ENCODE measurements around the gene SEMA3E.
"Not testable (repeated sequence)": the region's sequence is repeated elsewhere in the genome, so short reads cannot be mapped to it uniquely, and the experiment has no call there.

SEMA3E gene

GRCh38 chr7:83484826-83485225, 164.1 kb downstream of the SEMA3E start:
- no peak for DNase-seq

DNA sequence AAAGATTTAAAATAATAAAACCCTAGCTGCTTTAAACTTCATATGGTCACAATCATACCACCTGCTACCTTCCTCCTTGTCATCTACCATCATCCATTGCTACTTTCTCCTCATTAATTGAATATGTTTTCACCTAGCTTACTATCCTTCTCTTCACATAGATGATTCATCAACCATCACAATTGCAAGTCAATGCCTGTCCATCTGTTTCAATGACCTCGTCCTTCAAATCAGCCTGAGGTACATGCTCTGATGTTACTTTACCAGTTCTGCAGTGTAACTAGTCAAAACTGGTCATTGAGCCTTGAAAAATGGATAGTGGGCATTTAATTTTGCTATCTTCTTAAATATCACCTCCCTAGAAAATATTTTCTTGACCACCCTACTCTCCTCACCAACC, 164.7 kb downstream of the SEMA3E start:
- no peak for DNase-seq

DNA sequence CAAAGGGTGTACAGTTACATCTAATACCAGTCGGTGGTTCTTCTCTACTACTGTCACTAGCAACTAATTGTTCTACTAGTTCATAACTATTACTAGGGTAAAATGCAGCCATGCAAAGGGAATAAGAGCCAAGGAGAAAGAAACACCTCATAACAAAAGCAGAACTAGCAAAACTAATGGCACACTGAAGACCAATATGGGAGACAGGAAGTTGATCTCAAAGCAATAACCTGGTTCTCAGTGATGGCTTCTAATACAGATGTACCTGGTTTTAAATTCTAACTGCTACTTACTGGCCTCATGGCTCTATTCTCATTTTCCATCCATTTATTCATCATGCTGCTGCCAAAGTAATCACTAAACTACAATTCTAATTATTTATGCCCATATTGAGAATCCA, 170.3 kb downstream of the SEMA3E start:
- DNase-seq: no peak

DNA sequence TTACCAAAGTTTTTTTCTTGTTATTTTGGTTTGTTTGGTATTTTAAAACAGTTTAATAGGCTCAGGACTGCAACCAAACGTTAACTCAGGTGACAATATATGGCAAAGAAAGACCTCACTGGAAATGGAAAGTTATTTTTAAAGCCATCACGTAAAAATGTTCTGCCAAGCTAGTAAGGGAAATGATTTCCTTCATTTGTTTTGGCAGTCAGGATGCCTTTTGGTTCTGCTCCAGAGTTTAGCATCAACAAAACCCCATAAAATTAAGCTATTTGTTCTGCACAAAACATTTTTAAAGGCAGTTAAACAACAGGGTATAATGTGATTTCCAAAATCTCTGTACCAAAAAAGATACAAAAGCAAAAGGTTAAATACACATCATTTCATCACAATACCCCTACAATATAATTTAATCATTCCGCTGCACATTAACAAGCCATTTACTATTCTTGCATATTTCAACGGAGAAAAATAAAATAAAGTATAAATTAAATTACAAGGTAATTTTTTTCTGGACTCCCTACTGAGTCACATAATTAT, 172.4 kb downstream of the SEMA3E start:
- DNase-seq: no peak

DNA sequence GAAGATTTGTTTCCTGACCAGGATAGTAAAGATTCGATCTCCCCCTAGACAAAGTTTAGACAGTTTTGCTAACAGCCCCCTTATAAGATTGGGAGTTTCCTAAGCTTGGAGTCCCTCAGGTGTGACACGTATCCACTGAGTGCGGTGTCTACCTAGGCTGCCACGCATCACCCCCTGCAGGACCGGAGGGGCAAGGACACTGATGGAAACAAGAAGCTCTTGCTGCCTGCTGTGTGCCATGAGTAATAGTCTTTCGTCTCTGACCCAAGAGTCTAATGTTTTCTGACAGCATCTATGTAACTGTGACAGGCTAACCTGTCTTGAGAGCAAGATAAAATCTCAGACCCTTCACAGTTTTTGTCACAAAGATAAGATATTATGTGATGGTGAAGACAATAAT, 173.5 kb downstream of the SEMA3E start:
- no peak for DNase-seq

- no peak for DNase-seq
Measured at GRCh38 chr7:83472376-83472775, 176.6 kb downstream of the SEMA3E start.

DNA sequence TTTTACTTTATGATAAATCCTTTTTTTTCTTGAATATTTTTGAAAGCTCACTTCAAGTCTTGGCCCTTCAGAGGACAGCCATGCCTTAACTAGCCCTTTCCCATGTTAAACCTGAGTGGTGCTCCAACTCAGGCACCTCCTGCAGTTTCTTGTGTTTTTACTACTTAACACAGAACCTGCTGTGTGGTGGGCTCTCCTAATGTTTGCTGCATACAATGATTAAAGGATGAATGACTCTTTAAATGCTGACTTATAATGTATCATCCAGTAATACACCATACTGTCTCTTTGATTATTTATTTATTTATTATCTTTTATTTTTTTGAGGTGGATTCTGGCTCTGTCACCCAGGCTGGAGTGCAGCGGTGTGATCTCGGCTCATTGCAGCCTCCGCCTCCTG, 179.4 kb downstream of the SEMA3E start:
- no peak for DNase-seq

DNA sequence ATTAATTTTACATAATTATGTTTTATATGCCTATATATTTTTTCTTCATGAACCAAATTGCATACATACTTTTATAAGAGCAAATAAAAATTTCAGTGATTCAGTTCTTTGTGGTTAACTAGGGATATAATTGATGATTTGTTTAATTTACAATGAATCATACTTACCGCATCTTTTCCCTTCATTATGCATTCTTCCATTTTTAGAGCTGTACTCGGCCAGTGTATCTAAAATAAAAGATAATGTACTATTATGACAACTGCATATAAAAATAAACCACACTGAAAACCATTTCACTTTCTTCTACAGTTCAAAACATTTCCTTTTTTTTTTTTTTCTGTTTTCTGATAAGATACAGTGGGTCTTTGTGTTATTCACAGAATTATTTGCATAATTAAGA, 179.9 kb downstream of the SEMA3E start:
- no peak for DNase-seq

DNA sequence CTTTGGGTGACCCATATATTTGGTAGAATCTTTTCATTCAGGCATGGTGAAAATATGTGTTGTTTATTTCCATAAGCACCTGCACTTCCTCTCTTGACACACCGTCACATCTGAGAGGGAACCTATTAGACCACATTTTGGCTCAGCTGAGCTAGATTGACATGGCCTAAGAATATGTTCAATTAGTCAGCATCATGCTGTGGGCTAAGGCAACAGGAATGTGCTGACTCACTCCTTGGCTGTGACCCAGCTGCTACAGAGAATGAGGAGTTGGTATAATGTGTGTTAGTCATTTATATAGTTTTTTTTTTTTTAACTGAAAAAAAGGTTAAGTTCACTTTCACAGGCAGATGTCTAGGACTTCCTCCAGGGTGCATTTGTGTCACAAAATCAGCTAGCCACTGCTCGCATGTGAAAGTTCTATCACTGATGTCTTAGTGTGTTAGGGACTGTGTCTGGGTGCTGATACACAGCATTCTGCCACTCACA, 180.6 kb downstream of the SEMA3E start:
- no peak for DNase-seq

DNA sequence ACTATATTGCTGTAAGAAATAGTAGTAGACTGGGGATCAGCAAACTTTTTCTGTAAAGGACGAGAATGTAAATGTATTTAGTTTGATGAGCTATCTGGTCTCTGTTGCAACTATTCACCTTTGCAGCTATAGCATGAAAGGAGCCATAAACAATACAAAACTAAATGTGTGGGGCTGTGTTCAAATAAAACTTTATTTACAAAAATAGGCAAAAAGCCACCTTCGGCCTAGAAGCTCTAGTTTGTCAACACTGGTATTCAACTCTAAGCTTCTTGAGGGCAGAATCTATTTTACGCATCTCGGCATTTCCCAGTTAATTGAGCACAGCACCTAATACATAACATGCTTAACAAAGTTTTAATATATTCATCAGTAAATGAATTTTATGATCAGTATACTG, 181.4 kb downstream of the SEMA3E start:
- DNase-seq: no peak

DNA sequence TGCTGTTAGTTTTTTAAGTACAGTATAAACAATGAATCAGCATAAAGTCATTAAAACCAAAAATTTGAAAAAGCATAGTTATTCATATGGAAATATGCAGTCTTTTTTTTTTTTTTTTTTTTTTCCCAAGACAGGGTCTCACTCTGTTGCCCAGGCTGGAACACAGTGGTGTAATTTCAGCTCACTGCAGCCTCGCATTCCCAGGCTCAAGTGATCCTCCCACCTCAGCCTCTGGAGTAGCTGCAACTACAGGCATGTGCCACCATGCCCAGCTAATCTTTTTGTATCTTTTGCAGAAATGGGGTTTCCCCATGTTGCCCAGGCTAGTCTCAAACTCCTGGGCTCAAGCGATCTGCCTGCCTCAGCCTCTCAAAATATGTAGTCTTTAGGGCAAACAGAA, 182.0 kb downstream of the SEMA3E start:
- DNase-seq: no peak

GRCh38 chr7:83466187-83466923, 182.6 kb downstream of the SEMA3E start:
- no peak for DNase-seq

- DNase-seq: no peak
Measured at GRCh38 chr7:83465643-83466042, 183.3 kb downstream of the SEMA3E start.

DNA sequence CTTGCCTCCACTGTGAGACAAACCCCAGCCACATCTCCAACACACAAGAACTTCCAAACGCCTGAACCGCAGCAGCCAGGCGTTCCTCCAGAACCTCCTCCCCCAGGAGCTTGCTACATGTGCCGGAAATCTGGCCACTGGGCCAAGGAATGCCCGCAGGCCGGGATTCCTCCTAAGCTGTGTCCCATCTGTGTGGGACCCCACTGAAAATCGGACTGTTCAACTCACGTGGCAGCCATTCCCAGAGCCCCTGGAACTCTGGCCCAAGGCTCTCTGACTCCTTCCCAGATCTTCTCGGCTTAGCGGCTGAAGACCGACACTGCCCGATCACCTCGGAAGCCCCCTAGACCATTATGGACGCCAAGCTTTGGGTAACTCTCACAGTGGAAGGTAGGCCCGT, 187.1 kb downstream of the SEMA3E start:
- DNase-seq: not testable (repeated sequence)

GRCh38 chr7:83459930-83460653, 188.8 kb downstream of the SEMA3E start:
- DNase-seq: not testable (repeated sequence)

- DNase-seq: not testable (repeated sequence)
Measured at GRCh38 chr7:83459101-83459929, 189.6 kb downstream of the SEMA3E start.

- no peak for DNase-seq
Measured at GRCh38 chr7:83457022-83457892, 191.7 kb downstream of the SEMA3E start.

DNA sequence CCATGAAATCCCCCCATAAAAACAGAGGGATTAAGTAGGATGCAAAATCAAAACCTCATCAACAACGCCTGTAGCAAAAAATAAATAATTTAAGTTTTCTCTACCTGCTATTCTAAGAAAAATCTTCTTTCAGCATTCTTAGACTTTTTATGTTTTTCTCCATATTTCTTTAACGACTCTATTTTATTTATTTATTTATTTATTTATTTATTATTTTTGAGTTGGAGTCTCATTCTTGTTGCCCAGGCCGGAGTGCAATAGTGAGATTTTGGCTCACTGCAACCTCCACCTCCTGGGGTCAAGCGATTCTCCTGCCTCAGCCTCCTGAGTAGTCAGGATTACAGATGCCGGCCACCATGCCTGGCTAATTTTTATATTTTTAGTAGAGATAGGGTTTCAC, 192.5 kb downstream of the SEMA3E start:
- no peak for DNase-seq

DNA sequence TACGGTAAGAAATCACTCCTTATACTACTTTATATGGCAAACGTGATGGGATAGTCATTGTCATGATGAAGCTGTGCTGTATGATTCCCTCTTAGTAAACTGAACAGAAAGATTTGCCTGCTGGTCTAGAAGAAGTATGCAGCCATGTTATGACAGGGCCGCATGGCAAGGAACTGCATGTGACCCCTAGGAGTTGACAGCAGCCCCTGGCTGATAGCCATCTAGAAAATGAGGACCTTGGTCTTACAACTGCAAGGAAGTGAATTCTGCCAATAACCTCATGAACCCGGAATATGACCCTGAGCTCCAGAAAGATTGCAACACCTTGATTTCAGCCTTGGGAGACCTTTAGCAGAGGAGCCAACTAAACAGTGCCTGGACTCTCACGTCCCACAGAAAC, 193.3 kb downstream of the SEMA3E start:
- no peak for DNase-seq

GRCh38 chr7:83452256-83452655, 196.7 kb downstream of the SEMA3E start:
- DNase-seq: no peak

DNA sequence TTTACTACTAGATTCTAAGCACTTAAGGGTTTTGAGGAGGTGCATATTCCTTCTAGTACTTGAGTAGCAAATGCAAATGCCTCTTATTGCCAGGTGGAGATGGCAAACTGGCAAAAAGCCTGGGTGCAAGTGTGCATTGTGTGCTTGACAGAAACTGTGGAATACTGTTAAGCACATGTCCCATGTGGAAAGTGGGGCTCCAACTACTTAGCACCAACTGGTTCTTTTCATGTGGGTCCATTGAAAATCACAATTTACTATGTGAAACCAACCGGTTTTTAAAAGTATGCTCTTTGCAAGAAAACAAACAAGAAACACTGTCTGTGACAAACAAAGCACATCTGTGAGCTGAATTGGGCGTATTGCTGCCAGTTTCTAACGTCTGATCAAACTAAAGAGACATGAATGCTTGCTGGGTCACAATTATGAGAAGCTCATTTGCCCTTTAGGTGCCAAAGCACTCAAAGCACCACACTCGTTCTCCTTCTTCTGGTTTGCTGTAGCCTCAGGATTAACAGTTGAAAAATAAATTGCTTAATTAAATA, 197.4 kb downstream of the SEMA3E start:
- DNase-seq: no peak

DNA sequence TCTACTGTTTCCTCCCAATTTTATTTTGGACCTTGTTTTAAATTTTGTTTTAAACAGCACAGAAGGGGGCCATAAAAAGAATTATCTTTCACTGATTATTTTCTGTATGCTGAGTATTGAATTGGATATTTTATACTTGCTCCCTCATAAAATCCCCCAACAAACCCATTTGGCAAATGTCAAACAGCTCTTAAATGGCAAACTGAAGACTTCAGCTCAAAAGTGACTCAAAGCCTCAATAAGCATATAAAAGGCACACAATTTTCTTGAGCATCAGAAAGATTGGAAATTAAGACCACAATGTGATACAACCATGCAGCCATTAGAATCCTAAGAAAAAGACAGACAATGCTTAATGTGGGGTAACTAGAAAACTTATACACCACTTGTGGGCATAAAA, 199.2 kb downstream of the SEMA3E start:
- DNase-seq: no peak

Measured in effector CD8-positive, alpha-beta T cell (primary cell).